Vagina (tissue), 2 donors: ENCODE measurements around the gene SDE2.
"Not testable (repeated sequence)": the region's sequence is repeated elsewhere in the genome, so short reads cannot be mapped to it uniquely, and the experiment has no call there.

ENCODE experiments used
- CTCF ChIP-seq, 3 experiments: fragments of 450-650 bp in 2 of 3; fragments of 200-600 bp in 1 of 3; sonication (generic) in 1 of 3; IDR thresholded peaks; one replicate each; pipeline ENCODE4 v1.5.1; 2017 to 2019; ENCODE audit warnings: antibody characterized with exemption in 3 of 3, mild to moderate bottlenecking in 2 of 3, moderate library complexity in 2 of 3
- POLR2A ChIP-seq, 2 donors: fragments of 450-650 bp; IDR thresholded peaks; one replicate each; pipeline ENCODE4 v1.6.1; 2017; ENCODE audit warnings: antibody characterized with exemption in 2 of 2, mild to moderate bottlenecking in 2 of 2, moderate library complexity in 2 of 2
- POLR2AphosphoS5 ChIP-seq, 2 donors: sonication (generic); formaldehyde crosslinking; IDR thresholded peaks; one replicate each; pipeline ENCODE4 v1.9.0; 2017; ENCODE audit warnings: antibody characterized with exemption in 2 of 2, mild to moderate bottlenecking in 2 of 2, low read depth in 1 of 2; ENCODE audit not compliant: insufficient read depth in 1 of 2

DNA sequence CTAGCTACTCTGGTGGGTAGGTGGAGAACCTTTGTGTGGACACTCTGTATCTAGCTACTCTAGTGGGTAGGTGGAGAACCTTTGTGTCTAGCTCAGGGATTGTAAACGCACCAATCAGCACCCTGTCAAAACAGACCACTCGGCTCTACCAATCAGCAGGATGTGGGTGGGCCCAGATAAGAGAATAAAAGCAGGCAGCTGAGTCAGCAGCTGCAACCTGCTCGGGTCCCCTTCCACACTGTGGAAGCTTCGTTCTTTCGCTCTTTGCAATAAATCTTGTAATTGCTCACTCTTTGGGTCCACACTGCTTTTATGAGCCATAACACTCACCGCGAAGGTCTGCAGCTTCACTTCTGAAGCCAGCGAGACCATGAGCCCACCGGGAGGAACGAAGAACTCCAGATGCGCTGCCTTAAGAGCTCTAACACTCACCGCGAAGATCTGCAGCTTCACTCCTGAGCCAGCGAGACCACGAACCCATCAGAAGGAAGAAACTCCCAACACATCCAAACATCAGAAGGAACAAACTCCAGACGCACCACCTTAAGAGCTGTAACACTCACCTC lies 28.5 kb downstream of the SDE2 start:
- not testable (repeated sequence) for TF ChIP-seq POLR2A (IDR thresholded peaks at IDR 0.05); CTCF (IDR thresholded peaks at IDR 0.05); POLR2AphosphoS5 (IDR thresholded peaks at IDR 0.05; ENCODE audit: insufficient read depth in 1 of 2, low read depth in 1 of 2)
